GM21737 (cell line): ENCODE measurements around the gene ASGR2.
"Not testable (repeated sequence)": the region's sequence is repeated elsewhere in the genome, so short reads cannot be mapped to it uniquely, and the experiment has no call there.

Source experiments
- ATAC-seq: cut with Tn5 transposase; IDR thresholded peaks from one replicate; pipeline ENCODE4 v1.9.1; 2021; ENCODE audit warnings: mild to moderate bottlenecking, moderate library complexity; ENCODE audit not compliant: unreplicated experiment

The ASGR2 gene

DNA sequence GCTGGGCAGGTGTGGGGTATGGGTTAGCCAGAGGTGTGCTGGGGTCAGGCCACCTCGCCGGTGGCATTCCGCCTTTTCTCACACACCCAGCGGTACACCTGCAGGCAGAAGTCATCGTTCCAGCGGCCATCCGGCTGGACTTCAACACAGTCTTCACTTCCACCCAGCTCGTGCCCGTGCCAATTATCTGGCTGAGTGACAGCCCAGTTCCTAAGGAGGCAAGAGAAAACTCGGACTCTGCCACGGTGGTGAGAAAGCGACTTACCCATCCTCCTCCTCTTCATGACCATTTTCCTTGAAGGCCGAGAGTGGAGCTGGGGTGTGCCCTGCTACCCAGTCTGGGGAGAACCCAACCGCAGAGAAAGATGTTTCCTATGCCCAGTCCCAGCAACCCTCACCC lies 13.1 kb downstream of the ASGR2 start:
- ATAC-seq = no peak

DNA sequence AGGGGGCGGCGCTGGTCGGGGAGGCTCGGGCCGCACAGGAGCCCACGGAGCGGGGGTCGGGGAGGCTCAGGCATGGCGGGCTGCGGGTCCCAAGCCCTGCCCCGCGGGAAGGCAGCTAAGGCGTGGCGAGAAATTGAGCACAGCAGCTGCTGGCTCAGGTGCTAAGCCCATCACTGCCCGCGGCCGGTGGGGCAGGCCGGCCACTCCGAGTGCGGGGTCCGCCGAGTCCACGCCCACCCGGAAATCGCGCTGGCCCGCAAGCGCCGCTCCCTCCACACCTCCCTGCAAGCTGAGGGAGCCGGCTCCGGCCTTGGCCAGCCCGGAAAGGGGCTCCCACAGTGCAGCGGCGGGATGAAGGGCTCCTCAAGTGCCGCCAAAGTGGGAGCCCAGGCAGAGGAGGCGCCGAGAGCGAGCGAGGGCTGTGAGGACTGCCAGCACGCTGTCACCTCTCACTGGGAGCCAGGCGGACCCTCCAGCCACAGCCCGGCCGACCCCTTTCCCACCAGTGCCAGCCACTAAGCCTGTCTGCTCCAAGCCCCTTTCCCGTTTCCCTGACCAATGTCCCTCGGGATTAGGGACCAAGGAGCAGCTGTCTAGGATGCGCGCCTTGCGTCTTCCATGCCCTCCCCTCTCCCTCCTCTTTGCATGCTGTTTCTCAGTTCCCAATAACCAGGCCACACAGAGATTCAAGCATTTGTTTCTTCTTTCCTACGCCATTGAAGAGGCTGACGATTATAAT lies 13.8 kb downstream of the ASGR2 start:
- ATAC-seq = not testable (repeated sequence)

DNA sequence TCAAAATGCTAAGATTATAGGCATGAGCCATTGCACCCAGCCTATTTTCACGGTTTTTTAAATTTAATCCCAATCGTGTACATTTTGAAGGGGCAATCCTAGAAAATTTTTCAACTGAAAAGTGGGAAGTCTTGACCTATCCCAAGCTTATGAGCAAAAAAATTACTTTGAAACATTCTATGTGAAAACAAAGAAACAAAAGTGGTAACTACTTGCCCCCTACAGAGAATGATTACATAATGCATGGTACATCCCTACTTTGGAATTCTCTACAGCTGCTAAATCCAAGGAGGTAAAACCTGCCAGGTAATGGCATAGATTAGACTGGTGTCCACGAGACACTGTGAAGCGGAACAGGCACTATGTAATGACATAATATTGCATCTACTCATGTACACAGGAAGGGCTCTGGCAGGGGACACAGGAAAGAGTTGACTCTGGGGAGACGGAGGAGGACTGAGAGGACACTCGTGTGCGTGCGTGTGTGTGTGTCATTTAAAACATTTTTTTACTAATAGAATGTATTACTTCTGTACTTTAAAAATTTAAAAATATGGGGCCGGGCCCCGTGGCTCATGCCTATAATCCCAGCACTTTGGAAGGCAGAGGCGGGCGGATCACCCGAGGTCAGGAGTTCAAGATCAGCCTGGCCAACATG lies 15.7 kb downstream of the ASGR2 start:
- no peak for ATAC-seq

DNA sequence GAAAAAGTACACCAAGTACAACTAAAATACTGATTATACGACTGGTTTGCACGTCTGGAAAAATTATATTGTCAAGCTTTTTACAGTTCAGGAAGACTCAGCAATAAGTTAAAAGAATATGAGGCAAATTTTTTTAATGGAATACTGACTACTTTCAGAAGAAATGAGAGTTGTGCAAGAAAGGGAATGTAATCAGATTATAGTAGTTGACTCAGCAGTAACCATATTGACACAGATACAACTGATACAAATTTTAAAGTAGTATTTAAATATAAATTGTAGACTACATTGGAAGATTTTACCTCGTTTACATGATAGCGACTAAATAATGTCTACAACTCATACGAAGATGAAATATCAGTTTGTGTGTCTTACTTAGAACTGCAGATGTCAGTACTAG lies 16.7 kb downstream of the ASGR2 start:
- no peak for ATAC-seq

DNA sequence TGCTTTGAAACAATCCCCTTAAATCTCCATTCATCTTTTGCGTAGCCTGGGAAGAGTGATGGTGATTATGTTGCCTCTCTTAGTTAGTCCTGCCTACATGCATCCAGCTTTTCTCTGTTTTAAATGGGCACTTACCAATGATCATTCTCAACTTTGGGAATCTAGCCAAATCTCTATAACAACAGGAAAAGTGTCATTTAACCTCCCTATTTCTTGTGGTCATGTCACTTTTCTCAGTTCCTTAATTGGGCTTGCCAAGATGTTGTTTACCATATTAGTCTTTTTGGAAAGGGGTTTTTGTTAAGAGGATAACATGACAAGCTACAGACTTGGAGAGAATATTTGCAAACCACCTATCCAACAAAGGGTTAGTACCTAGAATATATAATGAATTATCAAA lies 19.0 kb downstream of the ASGR2 start:
- ATAC-seq = no peak

DNA sequence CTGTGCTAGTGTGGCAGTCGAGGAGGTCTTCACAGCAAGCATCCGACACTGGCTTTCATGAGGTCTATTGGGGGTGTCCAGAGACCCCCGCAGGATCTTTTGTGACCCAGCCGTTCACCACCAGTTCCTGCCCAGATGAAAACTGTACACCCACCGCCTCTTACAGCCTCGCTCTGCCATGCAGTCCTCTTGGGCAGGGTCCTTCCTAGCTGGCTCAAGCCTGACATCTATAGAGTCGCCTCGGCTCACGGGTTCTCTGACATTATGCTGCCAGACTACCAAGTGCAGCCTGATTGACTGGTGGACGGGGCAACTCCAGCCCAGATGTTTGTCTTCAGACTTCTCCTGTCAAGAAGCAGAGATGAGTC lies 20.0 kb downstream of the ASGR2 start:
- no peak for ATAC-seq

DNA sequence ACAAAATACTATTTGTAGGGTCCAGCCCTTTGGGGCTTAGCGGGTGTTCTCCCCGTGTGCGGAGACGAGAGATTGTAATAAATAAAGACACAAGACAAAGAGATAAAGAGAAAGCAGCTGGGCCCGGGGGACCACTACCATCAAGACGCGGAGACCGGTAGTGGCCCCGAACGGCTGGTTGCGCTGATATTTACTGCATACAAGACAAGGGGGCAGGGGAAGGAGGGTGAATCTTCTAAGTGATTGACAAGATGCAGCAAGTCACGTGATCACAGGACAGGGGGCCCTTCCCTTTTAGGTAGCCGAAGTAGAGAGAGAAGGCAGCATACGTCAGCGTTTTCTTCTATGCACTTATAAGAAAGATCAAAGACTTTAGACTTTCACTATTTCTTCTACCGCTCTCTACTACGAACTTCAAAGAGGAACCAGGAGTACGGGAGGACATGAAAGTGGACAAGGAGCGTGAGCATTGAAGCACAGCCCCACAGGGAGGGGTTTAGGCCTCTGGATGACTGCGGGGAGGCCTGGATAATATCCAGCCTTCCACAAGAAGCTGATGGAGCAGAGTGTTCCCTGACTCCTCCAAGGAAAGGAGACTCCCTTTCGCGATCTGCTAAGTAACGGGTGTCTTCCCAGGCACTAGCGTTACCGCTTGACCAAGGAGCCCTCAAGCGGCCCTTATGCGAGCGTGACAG lies 23.2 kb downstream of the ASGR2 start:
- not testable (repeated sequence) for ATAC-seq

DNA sequence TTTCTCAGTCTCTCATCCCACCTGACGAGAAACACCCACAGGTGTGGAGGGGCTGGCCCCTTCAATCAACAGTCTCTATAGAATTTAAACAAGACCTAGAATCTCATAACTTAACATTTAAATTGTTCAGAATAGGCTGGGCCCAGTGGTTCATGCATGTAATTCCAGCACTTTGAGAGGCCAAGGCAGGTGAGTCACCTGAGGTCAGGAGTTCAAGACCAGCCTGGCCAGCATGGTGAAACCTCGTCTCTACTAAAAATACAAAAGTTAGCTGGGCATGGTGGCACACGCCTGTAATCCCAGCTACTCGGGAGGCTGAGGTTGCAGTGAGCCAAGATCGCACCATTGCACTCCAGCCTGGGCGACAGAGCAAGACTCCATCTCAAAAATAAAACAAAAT lies 25.1 kb downstream of the ASGR2 start:
- not testable (repeated sequence) for ATAC-seq

DNA sequence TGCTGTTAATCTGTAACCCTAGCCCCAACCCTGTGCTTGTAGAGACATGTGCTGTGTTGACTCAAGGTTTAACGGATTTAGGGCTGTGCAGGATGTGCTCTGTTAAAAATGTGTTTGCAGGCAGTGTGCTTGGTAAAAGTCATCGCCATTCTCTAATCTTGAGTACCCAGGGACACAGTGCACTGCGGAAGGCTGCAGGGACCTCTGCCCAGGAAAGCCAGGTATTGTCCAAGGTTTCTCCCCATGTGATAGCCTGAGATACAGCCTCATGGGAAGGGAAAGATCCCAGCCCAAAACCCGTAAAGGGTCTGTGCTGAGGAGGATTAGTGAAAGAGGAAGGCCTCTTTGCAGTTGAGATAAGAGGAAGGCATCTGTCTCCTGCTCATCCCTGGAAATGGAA lies 26.2 kb downstream of the ASGR2 start:
- not testable (repeated sequence) for ATAC-seq

DNA sequence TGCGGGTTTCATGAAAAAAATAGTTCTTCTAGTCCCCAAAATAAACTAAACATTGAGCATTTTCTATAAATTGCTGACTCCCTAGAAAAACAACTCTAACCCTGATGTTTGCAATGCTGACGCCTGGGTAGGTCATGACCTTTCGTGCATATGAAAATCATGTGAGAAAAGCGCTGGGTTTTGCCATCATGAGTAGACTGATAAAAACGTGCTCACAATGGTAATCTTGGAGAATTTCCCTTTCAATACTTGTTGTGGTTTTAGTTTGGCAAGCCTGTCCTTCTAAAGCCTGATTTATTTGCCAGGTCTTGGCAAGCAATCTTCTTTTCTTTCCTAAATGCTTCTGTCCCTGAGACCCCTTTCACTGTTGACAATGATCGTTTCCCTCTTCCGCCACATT lies 30.5 kb downstream of the ASGR2 start:
- no peak for ATAC-seq

DNA sequence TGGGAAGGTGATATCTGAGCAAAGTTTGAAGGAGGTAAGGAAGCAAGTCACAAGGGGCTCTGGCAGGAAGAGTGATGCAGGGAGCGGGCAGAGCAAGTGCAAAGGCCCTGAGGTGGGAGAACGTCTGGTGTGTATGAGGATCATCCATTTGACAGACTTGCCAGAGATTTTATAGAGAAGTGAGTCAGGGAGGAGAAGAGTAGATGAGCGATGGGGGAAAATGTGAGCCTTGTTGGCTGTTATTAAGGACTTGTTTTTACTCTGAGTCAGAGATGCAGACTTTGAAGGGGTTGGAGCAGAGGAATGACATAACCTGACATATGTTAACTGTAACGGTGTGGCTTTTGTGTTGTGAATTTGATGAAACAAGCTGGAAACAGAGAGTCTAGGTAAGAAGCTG lies 31.0 kb downstream of the ASGR2 start:
- no peak for ATAC-seq

DNA sequence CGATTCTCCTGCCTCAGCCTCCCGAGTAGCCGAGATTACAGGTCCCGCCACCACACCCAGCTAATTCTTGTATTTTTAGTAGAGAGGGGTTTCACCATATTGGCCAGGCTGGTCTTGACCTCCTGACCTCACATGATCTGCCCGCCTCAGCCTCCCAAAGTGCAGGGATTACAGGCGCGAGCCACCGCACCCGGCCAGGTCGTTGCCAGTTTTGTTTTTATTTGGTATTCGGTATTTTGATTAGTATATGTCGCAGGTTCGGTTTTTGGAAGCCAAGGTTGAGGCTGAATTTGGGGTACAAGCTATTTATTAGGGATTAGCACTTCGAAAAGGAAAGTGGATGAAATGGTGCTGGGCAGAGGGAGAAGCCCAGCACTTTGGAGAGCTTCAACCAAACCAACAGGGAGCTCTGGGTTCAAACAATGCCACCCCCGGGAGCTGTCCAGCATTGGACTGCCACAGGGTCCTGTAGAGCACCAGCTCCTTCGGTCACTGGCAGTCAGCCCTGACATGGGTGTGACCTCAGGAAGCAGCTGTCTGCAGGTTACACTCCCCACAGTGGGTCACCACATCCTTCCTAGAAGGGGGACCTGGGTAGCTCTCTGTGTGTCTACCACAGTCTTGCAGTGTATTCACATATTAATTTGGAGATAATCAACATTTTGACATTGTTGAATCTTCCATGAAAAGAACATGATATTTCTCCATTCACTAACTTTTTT lies 33.1 kb downstream of the ASGR2 start:
- no peak for ATAC-seq

DNA sequence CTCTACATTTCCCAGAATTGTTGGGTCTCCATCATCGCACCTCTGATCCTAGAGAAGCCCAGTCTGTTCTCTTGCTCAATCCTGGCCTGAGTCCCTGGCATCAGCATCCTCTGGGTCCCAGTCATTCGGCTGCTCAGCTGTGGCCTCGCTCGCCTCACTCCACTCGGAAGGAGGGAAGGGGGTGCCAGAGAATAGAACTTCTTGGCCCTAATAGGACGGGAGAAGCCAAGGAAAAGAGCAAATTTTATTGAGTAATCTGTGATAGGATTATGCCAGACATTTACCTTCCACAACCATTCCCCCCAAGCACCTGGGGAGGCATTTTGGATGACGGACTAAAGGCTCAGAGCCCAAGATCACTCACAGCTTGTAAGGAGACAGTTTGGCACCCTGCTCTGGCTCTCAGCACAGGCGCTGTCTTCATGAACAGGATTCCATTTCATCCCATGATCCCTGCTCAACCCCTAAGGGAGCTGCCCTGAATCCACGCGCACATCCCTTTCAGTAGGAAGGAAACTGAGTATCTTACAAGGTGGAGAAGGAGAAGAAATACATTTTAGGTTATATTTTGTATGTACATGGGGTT lies 34.1 kb downstream of the ASGR2 start:
- no peak for ATAC-seq

DNA sequence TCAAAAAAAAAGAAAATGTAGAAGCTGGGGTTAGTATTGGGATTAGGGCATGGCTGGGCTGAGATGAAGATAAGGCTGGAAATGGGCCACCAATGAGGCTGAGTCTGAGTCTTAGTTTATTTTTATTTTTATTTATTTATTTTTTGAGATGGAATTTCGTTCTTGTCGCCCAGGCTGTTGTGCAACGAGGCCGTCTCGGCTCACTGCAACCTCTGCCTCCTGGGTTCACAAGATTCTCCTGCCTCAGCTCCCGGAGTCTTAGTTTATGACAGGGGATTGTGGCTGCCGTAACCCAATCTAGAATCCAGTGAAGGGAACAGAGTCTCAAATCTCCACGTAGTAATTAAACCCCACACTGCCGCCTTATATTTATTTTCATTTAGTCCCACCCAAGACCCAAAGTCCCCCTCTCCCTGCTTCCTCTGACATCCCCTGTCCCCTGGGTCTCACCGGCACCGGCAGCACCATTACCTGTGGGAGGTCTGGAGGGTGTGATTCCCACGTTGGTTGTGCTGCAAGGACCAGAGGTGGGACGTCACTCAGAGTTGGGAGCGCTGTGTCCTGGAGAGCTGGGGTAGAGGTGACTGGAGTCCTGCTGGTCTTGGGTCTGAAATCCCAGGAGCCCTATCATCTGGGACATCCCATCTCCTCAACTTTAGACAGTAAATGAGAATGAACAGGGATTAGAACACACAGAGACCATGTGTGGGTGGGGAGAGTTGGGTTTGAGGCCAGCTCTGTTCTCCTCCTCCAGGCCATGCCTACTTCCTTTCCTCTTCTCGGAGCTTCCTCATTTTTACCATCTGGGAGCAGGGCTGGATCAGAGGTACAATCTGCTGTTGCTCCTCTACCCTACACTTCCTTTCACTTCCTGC lies 34.8 kb downstream of the ASGR2 start, which contains the start of gene CLEC10A:
Gene CLEC10A, minus strand, starts transcription at position 671 of the 875 bp plus-strand sequence. CDS start 1,439 bp downstream, outside the sequence.
- no peak for ATAC-seq

DNA sequence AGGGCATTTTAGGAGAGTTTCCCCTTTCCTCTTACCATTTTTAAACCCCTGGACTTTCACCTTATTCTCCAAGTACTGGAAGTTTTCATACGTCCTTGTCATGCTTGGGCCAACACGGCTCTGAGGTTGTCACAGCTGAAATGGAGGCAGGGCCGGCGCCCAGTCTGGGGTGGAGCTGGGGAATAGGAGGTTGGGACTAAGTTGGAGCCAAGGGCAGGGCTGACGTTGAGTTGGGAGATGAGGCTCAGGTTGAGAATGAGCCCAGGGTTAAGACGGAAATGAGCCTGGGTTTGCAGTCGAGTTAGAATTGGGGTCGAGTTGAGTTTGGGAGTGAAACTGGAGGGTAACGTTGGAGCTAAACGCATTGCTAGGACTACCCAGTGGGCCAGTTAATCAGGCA lies 35.9 kb downstream of the ASGR2 start:
- ATAC-seq = no peak

DNA sequence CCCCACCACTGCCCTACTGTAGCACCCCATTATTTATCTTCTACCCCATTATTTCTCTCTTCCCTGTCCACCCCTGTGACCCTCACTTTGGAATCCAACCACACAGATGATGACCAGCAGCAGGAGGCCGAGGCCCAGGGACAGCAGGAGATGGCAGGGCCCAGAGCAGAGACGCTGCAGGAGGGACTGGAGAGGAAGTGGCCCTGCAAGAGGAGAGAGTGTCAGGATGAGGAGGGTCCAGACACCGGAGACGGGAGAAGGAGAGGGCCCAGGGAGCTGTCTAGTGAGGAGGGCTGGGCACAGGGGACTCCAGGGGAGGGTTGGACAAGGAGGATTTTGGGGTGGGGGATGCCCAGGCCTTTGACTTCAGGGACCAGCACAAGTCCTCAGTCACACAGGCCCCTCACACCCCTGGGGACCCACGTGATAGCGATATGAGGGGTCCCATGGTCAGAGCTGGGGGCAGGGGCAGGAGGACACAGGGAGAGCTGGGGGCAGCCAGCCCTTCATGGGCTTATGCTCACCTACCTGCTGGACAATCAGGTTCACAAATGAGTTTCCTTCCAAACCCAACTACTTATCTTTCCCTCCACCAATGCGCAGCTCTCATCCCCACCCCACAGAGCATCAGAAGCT lies 36.6 kb downstream of the ASGR2 start:
- no peak for ATAC-seq

DNA sequence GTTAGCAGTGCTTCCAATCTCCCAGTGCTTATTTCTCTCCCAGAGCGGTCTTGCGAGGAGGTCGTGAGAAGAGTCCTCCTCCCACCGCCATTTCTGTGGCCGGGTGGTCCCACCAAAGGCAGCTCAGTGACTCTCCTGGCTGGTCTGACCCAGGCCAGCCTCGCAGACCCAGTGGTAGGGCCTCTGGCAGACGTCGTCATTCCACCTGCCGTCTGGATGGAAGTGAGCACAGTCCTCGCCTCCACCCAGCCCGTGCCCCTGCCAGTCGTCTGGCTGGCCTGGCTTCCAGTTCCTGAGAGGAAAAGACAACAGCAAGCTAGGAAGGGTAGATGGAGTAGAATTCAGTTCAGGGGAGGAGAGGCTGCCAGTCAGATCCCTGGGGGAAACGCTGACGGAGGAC lies 39.7 kb downstream of the ASGR2 start:
- no peak for ATAC-seq

DNA sequence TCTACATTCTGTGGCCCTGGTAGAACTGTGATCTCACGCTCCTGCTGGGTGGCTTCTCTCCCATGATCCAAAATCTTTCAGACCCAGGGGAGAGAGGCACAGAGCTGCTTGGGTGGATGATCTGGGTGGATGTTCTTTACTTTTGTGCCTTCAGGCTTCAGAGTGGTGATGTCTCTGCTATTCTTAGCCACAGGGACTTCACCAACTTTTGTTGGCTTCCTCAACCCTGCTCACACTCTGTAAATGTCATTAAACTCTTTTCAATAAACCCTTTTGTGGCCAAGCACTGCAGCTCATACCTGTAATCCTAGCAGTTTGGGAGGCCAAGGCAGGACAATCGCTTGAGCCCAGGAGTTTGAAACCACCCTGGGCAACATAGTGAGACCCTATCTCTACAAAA lies 42.2 kb downstream of the ASGR2 start:
- no peak for ATAC-seq

DNA sequence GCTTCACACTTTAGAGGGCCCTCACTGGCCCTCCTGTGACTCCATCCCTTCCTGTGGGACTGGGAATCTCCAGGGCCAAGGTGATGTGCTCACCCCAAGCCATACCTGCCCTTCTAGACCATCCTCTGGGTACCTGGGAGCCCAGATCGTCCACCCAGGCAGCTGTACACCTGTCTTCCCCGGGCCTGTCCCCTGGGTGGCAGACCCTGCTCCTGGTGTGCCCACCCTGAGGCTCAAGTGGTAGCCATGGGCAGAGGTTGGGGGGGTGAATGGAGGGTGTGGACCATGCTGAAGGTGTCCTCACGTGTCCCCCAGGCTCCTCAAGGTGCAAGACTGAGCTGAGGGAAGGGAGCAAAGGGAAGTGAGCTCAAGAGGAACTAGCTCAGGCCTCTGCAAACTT lies 43.9 kb downstream of the ASGR2 start:
- no peak for ATAC-seq

DNA sequence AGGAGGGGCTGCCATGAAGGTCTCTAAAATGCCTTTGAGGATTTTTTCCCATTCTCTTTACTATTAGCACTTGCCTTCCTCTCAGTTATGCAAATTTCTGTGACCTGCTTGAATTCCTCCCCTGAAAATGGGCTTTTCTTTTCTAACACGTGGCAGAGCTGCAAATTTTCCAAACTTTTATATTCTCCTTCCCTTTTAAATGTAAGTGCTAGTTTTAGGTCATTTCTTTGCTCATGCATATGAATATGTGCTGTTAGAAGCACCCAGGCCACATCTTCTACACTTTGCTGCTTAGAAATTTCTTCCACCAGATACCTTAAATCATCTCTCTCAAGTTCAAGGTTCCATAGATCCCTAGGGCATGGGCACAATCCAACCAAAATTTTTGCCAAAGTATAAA lies 46.4 kb downstream of the ASGR2 start:
- no peak for ATAC-seq
